Measurements from ENCODE around the gene GDF15. TPM values are rescaled to one million over a fixed set of nuclear protein-coding genes. Genes with fewer than 3 reads are reported as not detected.
A peak's percentile ranks its signal among the peaks of the same experiment; 100 is the strongest.

Gene GDF15
- total and polyA plus RNA-seq, 12 donors: 0.33 to 29.2 (median 4.5) TPM

- TF ChIP-seq, protein P1, sequence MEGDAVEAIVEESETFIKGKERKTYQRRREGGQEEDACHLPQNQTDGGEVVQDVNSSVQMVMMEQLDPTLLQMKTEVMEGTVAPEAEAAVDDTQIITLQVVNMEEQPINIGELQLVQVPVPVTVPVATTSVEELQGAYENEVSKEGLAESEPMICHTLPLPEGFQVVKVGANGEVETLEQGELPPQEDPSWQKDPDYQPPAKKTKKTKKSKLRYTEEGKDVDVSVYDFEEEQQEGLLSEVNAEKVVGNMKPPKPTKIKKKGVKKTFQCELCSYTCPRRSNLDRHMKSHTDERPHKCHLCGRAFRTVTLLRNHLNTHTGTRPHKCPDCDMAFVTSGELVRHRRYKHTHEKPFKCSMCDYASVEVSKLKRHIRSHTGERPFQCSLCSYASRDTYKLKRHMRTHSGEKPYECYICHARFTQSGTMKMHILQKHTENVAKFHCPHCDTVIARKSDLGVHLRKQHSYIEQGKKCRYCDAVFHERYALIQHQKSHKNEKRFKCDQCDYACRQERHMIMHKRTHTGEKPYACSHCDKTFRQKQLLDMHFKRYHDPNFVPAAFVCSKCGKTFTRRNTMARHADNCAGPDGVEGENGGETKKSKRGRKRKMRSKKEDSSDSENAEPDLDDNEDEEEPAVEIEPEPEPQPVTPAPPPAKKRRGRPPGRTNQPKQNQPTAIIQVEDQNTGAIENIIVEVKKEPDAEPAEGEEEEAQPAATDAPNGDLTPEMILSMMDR (IDR thresholded peaks at IDR 0.05): no peak
- TF ChIP-seq POLR2A (IDR thresholded peaks at IDR 0.05): no peak
- DNase-seq: peak in 6 of 7 donors; percentile 26 to 69 (median 46)
- Histone ChIP-seq H3K27me3 (no peaks in the 10 kb centered on the region), H3K4me3 (peak overlapping the region in 3 of 4 donors; percentile 1 to 92 (median 11)), H3K27ac (peak overlapping the region in 3 of 5 donors; percentile 53 to 92 (median 88)), H3K4me1 (replicated peaks in 1 of 2) (peaks cover 31 to 49% of the 10 kb centered on the region in 2 donors), H3K9me3 (replicated peaks in 1 of 3) (no peaks in the 10 kb centered on the region), H3K36me3 (replicated peaks in 1 of 2) (no peaks in the 10 kb centered on the region)
- intact Hi-C loops (cut with DNase I): no loop called here
- 3 to 21% (median 10%) methylated on average over 2 to 97 of the region's 97 CpGs for WGBS, 4 donors
Observed at GRCh38 chr19:18419699-18420460, 33.9 kb downstream of the GDF15 start.

DNA sequence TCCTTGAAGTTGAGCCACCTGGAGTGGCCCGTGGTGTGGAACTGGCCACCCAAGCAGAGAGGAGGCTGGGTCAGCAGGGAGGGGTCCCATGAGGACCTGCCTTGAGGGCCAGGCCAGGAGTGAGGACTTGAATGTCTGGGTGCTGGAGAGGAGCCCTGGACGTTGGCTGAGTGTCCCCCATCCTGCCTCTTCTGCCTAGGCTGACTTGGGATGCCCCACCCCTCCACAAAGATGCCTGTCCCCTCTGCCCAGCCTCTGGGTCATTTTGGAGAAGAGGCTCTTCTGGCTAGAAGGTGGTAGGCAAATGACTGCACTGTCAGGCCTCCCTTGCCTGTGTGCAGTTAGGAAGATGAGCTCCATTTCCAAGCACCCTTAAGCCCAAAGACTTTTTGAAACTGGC lies 35.0 kb downstream of the GDF15 start:
- H3K27me3 ChIP-seq: no peaks in the 10 kb centered on the region
- intact Hi-C loops (cut with DNase I): no loop called here
- no peak for TF ChIP-seq POLR2A (IDR thresholded peaks at IDR 0.05)
- TF ChIP-seq, protein P1 (IDR thresholded peaks at IDR 0.05): no peak
- peak overlapping the region in 2 of 5 donors; percentile 34 to 92 for H3K27ac ChIP-seq
- H3K4me1 ChIP-seq (replicated peaks in 1 of 2): peaks cover 32 to 50% of the 10 kb centered on the region in 2 donors
- peak overlapping the region in 1 of 4 donors; percentile 92 for H3K4me3 ChIP-seq
- H3K9me3 ChIP-seq (replicated peaks in 1 of 3): no peaks in the 10 kb centered on the region
- DNase-seq: peak in 3 of 7 donors; percentile 24 to 41 (median 28)
- H3K36me3 ChIP-seq (replicated peaks in 1 of 2): no peaks in the 10 kb centered on the region
- WGBS, 4 donors: 41 to 54% (median 49%) methylated on average over 2 of the region's 2 CpGs

DNA sequence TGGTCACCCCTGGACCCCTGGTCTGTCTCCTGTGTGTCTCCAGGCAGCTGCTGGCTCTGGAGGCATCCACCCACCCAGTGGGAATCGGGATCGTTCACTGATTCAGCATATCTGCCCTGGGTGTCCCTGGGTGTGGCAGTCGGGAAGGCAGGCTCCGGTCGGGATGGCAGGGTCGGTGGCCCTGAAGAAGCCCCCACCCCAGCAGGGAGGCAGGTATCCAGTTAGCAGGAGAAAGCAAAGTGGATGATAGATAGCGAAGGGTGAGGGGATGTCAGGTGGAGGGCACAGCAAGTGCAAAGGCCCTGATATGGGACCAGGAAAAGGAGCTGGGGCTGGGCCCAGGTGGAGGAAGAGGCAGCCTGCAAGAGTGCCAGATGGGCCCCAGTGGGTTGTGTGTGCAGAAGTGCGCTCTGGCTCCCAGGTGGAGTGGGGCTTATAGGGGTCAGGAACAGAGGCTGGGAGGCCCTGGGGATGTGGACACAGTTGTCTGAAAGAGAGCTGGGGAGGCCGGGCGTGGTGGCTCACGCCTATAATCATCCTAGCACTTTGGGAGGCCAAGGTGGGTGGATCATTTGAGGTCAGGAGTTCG lies 35.5 kb downstream of the GDF15 start:
- H3K27ac ChIP-seq: peak overlapping the region in 2 of 5 donors; percentile 34
- H3K9me3 ChIP-seq (replicated peaks in 1 of 3): no peaks in the 10 kb centered on the region
- peaks cover 33 to 50% of the 10 kb centered on the region in 2 donors for H3K4me1 ChIP-seq (replicated peaks in 1 of 2)
- no peak overlapping the region for H3K4me3 ChIP-seq
- DNase-seq: peak in 3 of 7 donors; percentile 22 to 60 (median 33)
- H3K36me3 ChIP-seq (replicated peaks in 1 of 2): no peaks in the 10 kb centered on the region
- 77 to 87% (median 79%) methylated on average over 10 to 12 of the region's 12 CpGs for WGBS, 4 donors
- no peak for TF ChIP-seq POLR2A (IDR thresholded peaks at IDR 0.05)
- TF ChIP-seq, protein P1 (IDR thresholded peaks at IDR 0.05): no peak
- intact Hi-C loops (cut with DNase I): no loop called here
- no peaks in the 10 kb centered on the region for H3K27me3 ChIP-seq

DNA sequence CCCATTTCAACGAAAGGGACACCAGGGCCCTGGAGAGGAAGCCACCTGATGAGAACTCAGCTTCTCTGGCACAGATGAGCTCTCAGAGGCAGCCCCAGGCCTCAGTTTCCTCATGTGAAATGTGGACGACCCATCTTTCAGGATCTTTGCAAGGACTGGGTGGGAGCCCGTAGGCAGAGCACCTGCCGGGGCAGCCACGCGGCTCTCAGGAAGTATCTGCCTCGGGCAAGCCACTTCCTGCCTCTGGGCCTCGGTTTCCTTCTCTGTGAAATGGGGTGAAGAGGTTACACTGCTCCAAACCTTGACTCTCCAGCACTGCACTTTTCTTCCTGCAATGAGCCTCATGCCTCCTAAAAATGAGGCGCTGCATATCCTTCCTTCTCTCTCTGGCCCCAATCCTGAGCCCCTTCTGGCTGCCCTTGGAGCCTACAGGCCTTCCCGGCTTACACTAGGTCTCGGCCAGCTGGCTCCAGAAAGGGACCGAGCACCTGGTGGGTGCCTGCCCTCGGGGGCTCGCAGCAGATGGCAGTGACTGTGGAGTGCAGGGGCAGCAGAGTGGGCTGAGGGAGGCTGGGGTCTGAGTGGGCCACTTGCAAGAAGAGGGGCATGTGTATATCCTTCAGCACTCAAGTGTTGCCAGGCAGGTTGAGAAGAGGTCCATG lies 36.7 kb downstream of the GDF15 start:
- intact Hi-C loops (cut with DNase I): no loop called here
- no peak overlapping the region for H3K27ac ChIP-seq
- no peaks in the 10 kb centered on the region for H3K9me3 ChIP-seq (replicated peaks in 1 of 3)
- no peaks in the 10 kb centered on the region for H3K27me3 ChIP-seq
- WGBS, 4 donors: 65 to 80% (median 76%) methylated on average over 10 to 14 of the region's 14 CpGs
- peaks cover 26 to 45% of the 10 kb centered on the region in 2 donors for H3K4me1 ChIP-seq (replicated peaks in 1 of 2)
- H3K36me3 ChIP-seq (replicated peaks in 1 of 2): no peaks in the 10 kb centered on the region
- TF ChIP-seq POLR2A (IDR thresholded peaks at IDR 0.05): no peak
- TF ChIP-seq, protein P1 (IDR thresholded peaks at IDR 0.05): no peak
- no peak overlapping the region for H3K4me3 ChIP-seq
- DNase-seq: no peak

Data from adrenal gland (tissue), 12 donors.